ENCODE data around the gene AUH.

Gene AUH

GRCh38 chr9:91214086-91214485 lies 147.6 kb downstream of the AUH start:
- TF ChIP-seq GABPA (IDR thresholded peaks at IDR 0.05; ENCODE audit: low read depth): no peak
- no peak for TF ChIP-seq CTCF (IDR thresholded peaks at IDR 0.05; ENCODE audit: insufficient read depth, low read length)
- no peak for TF ChIP-seq REST (IDR thresholded peaks at IDR 0.05; ENCODE audit: insufficient replicate concordance, low read depth)
- no peak for TF ChIP-seq POLR2AphosphoS5 (IDR thresholded peaks at IDR 0.05; ENCODE audit: low read depth)
- no peak for TF ChIP-seq SPI1 (IDR thresholded peaks at IDR 0.05; ENCODE audit: borderline replicate concordance, low read depth)
- Histone ChIP-seq H3K4me3 (replicated peaks; ENCODE audit: insufficient read depth, low read length) (no peak overlapping the region), H3K27ac (replicated peaks) (no peak overlapping the region), H3K27me3 (ENCODE audit: insufficient read depth, poor library complexity, severe bottlenecking) (no peaks in the 10 kb centered on the region)
- DNase-seq (ENCODE audit: low read depth in 1 of 2, low spot score in 1 of 2): no peak

GRCh38 chr9:91212596-91213243 lies 149.0 kb downstream of the AUH start:
- DNase-seq (ENCODE audit: low read depth in 1 of 2, low spot score in 1 of 2): no peak
- Histone ChIP-seq H3K27ac (replicated peaks) (no peak overlapping the region), H3K27me3 (ENCODE audit: insufficient read depth, poor library complexity, severe bottlenecking) (no peaks in the 10 kb centered on the region), H3K4me3 (replicated peaks; ENCODE audit: insufficient read depth, low read length) (no peak overlapping the region)
- no peak for TF ChIP-seq GABPA (IDR thresholded peaks at IDR 0.05; ENCODE audit: low read depth)
- TF ChIP-seq REST (IDR thresholded peaks at IDR 0.05; ENCODE audit: insufficient replicate concordance, low read depth): no peak
- TF ChIP-seq CTCF (IDR thresholded peaks at IDR 0.05; ENCODE audit: insufficient read depth, low read length): no peak
- no peak for TF ChIP-seq SPI1 (IDR thresholded peaks at IDR 0.05; ENCODE audit: borderline replicate concordance, low read depth)
- no peak for TF ChIP-seq POLR2AphosphoS5 (IDR thresholded peaks at IDR 0.05; ENCODE audit: low read depth)

GRCh38 chr9:91211919-91212318 lies 149.8 kb downstream of the AUH start:
- no peak overlapping the region for H3K27ac ChIP-seq (replicated peaks)
- TF ChIP-seq REST (IDR thresholded peaks at IDR 0.05; ENCODE audit: insufficient replicate concordance, low read depth): no peak
- TF ChIP-seq GABPA (IDR thresholded peaks at IDR 0.05; ENCODE audit: low read depth): no peak
- TF ChIP-seq POLR2AphosphoS5 (IDR thresholded peaks at IDR 0.05; ENCODE audit: low read depth): no peak
- no peak for TF ChIP-seq SPI1 (IDR thresholded peaks at IDR 0.05; ENCODE audit: borderline replicate concordance, low read depth)
- no peaks in the 10 kb centered on the region for H3K27me3 ChIP-seq (ENCODE audit: insufficient read depth, poor library complexity, severe bottlenecking)
- no peak for DNase-seq (ENCODE audit: low read depth in 1 of 2, low spot score in 1 of 2)
- H3K4me3 ChIP-seq (replicated peaks; ENCODE audit: insufficient read depth, low read length): no peak overlapping the region
